Vagina (tissue), 2 donors: ENCODE data around the gene ZNF469.

Source experiments
- CTCF ChIP-seq, 3 experiments: fragments of 450-650 bp in 2 of 3; fragments of 200-600 bp in 1 of 3; sonication (generic) in 1 of 3; IDR thresholded peaks; one replicate each; pipeline ENCODE4 v1.5.1; 2017 to 2019; ENCODE audit warnings: antibody characterized with exemption in 3 of 3, mild to moderate bottlenecking in 2 of 3, moderate library complexity in 2 of 3
- POLR2A ChIP-seq, 2 donors: fragments of 450-650 bp; IDR thresholded peaks; one replicate each; pipeline ENCODE4 v1.6.1; 2017; ENCODE audit warnings: antibody characterized with exemption in 2 of 2, mild to moderate bottlenecking in 2 of 2, moderate library complexity in 2 of 2
- POLR2AphosphoS5 ChIP-seq, 2 donors: sonication (generic); formaldehyde crosslinking; IDR thresholded peaks; one replicate each; pipeline ENCODE4 v1.9.0; 2017; ENCODE audit warnings: antibody characterized with exemption in 2 of 2, mild to moderate bottlenecking in 2 of 2, low read depth in 1 of 2; ENCODE audit not compliant: insufficient read depth in 1 of 2

GRCh38 chr16:88418869-88419268 lies 36.1 kb downstream of the ZNF469 start:
- TF ChIP-seq CTCF (IDR thresholded peaks at IDR 0.05) (no peak), POLR2AphosphoS5 (IDR thresholded peaks at IDR 0.05; ENCODE audit: insufficient read depth in 1 of 2, low read depth in 1 of 2) (no peak), POLR2A (IDR thresholded peaks at IDR 0.05) (no peak)
